ENCODE results near the gene SLC2A9. TPM values are rescaled to one million over a fixed set of nuclear protein-coding genes. Genes with fewer than 3 reads are reported as not detected.

SLC2A9 gene
- total and polyA plus RNA-seq, 2 of the 13 experiments (the other 11 are each of a cell fraction or from before 2014, with no cell fraction given) = 36.2 to 42.3 TPM

GRCh38 chr4:9832640-9833039, 188.7 kb downstream of the SLC2A9 start (continued):
- TF ChIP-seq ZSCAN29 (CRISPR knock-in tag; conservative IDR thresholded peaks at IDR 0.05) = no peak
- no peak for TF ChIP-seq SMARCC2 (IDR thresholded peaks at IDR 0.05)
- TF ChIP-seq ZNF512 (CRISPR knock-in tag; IDR thresholded peaks at IDR 0.05) = no peak
- TF ChIP-seq ZNF503 (CRISPR knock-in tag; IDR thresholded peaks at IDR 0.05) = no peak
- TF ChIP-seq SNAPC2 (CRISPR knock-in tag; IDR thresholded peaks at IDR 0.05) = no peak
- TF ChIP-seq HDAC6 (IDR thresholded peaks at IDR 0.05; ENCODE audit: low read depth, low read length) = no peak
- TF ChIP-seq, protein P1, sequence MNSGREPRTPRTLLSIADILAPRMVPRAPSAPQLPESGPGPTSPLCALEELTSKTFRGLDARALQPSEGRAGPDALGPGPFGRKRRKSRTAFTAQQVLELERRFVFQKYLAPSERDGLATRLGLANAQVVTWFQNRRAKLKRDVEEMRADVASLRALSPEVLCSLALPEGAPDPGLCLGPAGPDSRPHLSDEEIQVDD (CRISPR knock-in tag; IDR thresholded peaks at IDR 0.05; ENCODE audit: borderline replicate concordance) = no peak

GRCh38 chr4:9826551-9826950, 194.7 kb downstream of the SLC2A9 start:
- ATAC-seq (no peak), FAIRE-seq (no peak), DNase-seq (ENCODE audit: low spot score) (no peak)
- ChIA-PET POLR2A (no interaction called here), CTCF (ENCODE audit: low intra/inter-chr PET ratio, low total read pairs) (no interaction called here)
- 0 out of 2 replicates have a peak, but pooled peaks cover under 1% of the 10 kb centered on the region for H4K20me1 ChIP-seq (ENCODE audit: insufficient read depth, low read length)
- no TSS peak for BruUV-seq (replicated peaks)
- H3K4me3 ChIP-seq (replicated peaks in 1 of 3; ENCODE audit: insufficient read depth in 1 of 3, low read depth in 2 of 3, low read length in 3 of 3) = no peak overlapping the region
- in situ Hi-C loops (cut with HindIII; ENCODE audit: extremely low pct_ligation_motif_present, low pct_unique_long_range_greater_than_20kb) (no loop called here), intact Hi-C loops (cut with micrococcal nuclease; ENCODE audit: unreplicated experiment) (no loop called here)
- H2AFZ ChIP-seq (ENCODE audit: low read length) = no peak overlapping the region
- 97% methylated on average over 1 of the region's 1 CpG for WGBS (ENCODE audit: low lambda C conversion rate)
- H3K4me1 ChIP-seq (ENCODE audit: insufficient read depth, low read length) = no peaks in the 10 kb centered on the region
- no peaks in the 10 kb centered on the region for H3K9me3 ChIP-seq (ENCODE audit: low read length)
- no peak for TF ChIP-seq ZNF761 (CRISPR knock-in tag; conservative IDR thresholded peaks at IDR 0.05)
- TF ChIP-seq BORCS8-MEF2B (CRISPR knock-in tag; IDR thresholded peaks at IDR 0.05) = no peak
- no peak for TF ChIP-seq GABPA (IDR thresholded peaks at IDR 0.05; ENCODE audit: low read depth, low read length)
- no peak for TF ChIP-seq GABPA (CRISPR knock-in tag; IDR thresholded peaks at IDR 0.05; ENCODE audit: low read depth)
- TF ChIP-seq MYC (CRISPR knock-in tag; IDR thresholded peaks at IDR 0.05; ENCODE audit: borderline replicate concordance) = no peak
- TF ChIP-seq NPAS2 (CRISPR knock-in tag; IDR thresholded peaks at IDR 0.05; ENCODE audit: borderline replicate concordance) = no peak
- TF ChIP-seq ZNF816 (CRISPR knock-in tag; IDR thresholded peaks at IDR 0.05; ENCODE audit: borderline replicate concordance) = no peak
- TF ChIP-seq, protein P2, sequence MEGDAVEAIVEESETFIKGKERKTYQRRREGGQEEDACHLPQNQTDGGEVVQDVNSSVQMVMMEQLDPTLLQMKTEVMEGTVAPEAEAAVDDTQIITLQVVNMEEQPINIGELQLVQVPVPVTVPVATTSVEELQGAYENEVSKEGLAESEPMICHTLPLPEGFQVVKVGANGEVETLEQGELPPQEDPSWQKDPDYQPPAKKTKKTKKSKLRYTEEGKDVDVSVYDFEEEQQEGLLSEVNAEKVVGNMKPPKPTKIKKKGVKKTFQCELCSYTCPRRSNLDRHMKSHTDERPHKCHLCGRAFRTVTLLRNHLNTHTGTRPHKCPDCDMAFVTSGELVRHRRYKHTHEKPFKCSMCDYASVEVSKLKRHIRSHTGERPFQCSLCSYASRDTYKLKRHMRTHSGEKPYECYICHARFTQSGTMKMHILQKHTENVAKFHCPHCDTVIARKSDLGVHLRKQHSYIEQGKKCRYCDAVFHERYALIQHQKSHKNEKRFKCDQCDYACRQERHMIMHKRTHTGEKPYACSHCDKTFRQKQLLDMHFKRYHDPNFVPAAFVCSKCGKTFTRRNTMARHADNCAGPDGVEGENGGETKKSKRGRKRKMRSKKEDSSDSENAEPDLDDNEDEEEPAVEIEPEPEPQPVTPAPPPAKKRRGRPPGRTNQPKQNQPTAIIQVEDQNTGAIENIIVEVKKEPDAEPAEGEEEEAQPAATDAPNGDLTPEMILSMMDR (CRISPR knock-in tag; IDR thresholded peaks at IDR 0.05) = no peak
- no peak for TF ChIP-seq ZNF562 (CRISPR knock-in tag; IDR thresholded peaks at IDR 0.05; ENCODE audit: borderline replicate concordance)
- no peak for TF ChIP-seq XBP1 (CRISPR knock-in tag; IDR thresholded peaks at IDR 0.05)
- no peaks in the 10 kb centered on the region for H3K27me3 ChIP-seq (ENCODE audit: control insufficient read depth in 1 of 2, insufficient read depth in 2 of 2, low read length in 2 of 2)
- H3K9ac ChIP-seq (ENCODE audit: insufficient read depth, low read depth, low read length) = no peak overlapping the region
- no peaks in the 10 kb centered on the region for H3K79me2 ChIP-seq (ENCODE audit: insufficient read depth, low read length)
- H3K4me2 ChIP-seq (ENCODE audit: low read depth, low read length) = no peak overlapping the region
- peaks cover 14 to 49% of the 10 kb centered on the region in 2 experiments for H3K36me3 ChIP-seq (replicated peaks in 1 of 2; ENCODE audit: control insufficient read depth in 1 of 2, insufficient read depth in 2 of 2, low read length in 2 of 2)
- H3K27ac ChIP-seq (ENCODE audit: extremely low read length, insufficient read depth, low read length) = no peak overlapping the region

Data from HepG2 (cell line).